ENCODE measurements around the gene AP1B1.

AP1B1 gene

DNA sequence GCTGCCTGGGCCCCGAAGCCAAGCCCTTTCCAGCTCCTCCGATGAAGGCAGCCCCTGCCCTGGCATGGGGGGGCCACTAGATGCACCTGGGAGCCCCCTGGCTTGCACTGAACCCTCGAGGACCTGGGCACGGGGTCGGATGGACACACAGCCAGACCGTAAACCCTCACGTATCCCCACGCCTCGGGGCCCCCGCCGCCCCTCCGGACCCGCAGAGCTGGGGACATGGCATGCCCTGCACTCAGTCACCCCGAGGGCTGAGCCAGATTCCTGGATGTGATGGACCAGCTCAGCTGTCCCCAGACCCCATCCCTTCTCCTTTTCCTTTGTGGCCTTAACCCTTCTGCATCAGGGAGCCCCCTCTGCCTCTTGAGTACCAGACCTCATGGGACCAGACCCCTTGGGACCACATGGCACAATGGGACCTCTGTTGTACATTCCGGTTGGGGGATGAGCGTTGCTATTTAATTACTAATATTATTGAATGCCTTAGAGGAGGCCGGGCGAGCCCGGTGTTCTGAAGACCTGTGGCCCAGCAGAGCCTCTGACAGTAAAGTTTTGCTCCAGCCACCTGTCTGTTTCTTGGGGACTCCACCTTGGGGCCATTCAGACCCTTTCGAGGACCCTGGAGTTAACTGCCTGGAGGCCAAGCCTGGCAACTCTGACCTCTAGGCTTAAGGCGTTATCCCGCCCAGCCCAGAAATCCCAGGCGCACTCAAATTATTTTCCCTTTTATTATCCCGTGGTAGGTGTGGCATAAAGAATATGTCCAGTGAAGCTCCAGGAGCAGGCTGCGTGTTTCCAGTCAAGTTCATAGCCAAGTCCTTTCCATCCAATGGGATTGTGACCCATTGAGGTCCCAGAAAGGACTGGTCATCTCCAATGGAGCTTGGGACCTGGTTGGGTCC lies 75.9 kb downstream of the AP1B1 start:
- no peak for DNase-seq

DNA sequence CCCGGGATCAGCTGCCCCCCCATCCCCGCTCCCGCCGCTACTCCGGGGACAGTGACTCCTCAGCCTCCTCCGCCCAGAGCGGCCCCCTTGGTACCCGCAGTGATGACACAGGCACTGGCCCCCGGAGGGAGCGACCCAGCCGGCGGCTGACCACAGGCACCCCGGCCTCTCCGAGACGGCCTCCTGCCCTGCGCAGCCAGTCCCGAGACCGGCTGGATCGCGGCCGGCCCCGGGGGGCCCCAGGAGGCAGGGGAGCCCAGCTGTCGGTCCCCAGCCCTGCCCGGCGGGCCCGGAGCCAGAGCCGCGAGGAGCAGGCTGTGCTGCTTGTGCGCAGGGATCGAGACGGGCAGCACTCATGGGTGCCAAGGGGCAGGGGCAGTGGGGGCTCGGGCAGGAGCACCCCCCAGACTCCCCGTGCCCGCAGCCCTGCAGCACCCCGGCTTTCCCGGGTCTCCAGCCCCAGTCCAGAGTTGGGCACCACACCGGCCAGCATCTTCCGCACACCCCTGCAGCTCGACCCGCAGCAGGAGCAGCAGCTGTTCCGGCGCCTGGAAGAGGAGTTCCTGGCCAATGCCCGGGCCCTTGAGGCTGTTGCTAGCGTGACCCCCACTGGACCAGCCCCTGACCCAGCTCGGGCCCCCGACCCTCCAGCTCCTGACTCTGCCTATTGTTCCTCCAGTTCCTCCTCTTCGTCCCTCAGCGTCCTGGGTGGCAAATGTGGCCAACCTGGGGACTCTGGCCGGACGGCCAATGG lies 76.7 kb downstream of the AP1B1 start:
- no peak for DNase-seq

DNA sequence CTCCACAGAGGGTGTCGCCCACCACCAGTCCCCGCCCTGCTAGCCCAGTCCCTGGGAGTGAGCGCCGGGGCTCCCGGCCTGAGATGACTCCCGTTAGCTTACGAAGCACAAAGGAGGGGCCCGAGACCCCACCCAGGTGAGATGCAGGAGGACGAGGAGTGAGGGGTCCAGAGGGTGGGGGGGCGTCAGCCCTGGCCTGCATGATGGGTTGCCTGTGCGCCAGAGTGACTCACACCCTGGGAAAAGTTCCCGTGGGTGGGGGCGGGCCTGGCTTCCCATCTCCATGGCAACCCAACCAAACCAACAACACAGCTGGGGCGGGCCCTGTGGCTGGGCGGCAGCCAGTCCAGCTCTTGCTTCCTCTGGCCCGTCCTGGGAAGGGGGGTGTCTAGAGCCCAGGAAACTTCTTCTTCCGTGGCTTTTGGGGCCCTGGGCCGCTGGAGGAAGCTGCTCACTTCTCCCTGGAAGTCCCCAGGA lies 77.5 kb downstream of the AP1B1 start:
- DNase-seq = peak; percentile 98 to 99 (median 99)

DNA sequence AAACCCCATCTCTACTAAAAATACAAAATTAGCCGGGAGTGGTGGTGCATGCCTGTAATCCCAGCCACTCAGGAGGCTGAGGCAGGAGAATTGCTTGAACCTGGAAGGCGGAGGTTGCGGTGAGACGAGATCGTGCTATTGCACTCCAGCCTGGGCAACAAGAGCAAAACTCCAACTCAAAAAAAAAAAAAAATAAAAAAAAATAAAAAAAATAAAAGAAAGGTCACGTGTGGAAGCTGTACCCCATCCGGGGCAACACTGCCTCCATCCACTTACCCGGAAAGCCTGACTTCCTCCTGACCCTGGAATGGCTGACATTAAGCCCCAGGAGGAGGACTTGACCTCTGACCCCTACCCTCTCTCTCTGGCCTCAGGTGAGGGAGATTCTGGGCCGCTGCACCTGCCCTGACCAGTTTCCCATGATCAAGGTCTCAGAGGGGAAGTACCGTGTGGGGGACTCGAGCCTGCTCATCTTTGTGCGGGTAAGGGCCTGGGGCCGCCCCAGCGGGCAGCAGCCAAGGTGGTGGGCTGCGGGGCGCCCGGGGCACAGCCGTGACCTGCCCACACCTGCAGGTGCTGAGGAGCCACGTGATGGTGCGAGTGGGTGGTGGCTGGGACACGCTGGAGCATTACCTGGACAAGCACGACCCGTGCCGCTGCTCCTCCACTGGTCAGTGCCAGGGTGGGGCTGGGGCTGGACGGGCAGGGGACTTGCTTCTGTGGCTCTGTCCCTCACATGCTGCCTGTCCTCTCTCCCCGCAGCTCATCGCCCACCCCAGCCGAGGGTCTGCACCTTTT lies 78.1 kb downstream of the AP1B1 start:
- DNase-seq = peak in 1 of 4 experiments; percentile 22

DNA sequence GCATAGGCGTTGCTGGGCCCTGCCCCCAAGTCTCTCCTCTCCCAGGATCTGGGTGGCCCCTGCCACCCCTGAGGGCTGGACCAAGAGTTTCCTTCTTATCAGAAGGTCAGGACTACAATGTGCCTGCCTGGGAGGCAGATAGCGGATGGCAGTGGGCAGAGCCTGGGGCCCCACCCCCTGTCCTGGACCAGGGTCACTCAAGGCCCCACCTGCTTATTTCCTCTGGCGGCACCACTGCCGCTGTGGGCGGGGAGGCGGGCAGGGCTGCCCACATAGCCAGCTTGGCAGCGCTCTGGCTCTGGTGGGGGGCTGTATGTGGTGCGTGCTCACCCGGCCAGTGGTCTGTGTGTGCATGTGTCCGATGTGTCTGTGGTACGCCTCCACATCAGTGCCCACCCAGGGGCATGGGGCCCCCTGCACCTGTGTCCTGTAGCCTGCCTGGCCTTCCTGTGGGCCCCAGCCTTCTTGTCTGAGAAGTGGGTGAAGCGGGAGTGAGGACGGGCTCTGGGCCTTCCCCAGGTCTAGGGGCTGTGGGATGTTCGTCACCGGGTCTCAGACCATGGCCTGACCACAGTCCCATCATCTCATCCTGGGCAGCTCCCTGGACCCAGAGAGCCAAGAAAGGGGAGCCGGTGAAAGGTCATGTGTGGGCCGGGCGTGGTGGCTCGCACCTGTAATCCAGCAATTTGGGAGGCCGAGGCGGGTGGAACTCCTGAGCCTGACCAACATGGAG lies 78.9 kb downstream of the AP1B1 start:
- peak in 2 of 4 experiments; percentile 18 to 40 for DNase-seq

DNA sequence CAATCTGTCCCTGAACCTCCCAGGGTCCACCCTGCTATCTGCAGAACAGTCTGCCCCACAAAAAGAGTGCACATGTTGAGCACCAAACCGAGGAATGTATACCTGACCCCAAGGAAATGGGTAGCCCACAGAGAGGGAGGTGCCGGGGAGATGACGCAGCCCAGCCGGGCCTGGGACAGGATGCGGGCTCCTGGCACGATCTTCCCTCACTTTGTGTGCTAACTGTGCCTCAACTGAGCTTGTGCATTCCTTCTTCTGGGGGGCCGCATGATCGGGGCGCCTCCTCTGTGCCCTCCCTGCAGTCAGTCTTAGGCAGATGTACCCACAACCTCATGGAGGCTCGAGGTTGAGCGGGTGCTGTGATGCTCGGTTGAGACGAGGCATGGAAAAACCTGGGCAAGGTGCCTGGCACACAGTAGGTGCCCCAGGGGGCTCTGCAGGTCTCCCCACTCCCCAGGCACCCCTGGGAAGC lies 79.5 kb downstream of the AP1B1 start:
- no peak for DNase-seq

DNA sequence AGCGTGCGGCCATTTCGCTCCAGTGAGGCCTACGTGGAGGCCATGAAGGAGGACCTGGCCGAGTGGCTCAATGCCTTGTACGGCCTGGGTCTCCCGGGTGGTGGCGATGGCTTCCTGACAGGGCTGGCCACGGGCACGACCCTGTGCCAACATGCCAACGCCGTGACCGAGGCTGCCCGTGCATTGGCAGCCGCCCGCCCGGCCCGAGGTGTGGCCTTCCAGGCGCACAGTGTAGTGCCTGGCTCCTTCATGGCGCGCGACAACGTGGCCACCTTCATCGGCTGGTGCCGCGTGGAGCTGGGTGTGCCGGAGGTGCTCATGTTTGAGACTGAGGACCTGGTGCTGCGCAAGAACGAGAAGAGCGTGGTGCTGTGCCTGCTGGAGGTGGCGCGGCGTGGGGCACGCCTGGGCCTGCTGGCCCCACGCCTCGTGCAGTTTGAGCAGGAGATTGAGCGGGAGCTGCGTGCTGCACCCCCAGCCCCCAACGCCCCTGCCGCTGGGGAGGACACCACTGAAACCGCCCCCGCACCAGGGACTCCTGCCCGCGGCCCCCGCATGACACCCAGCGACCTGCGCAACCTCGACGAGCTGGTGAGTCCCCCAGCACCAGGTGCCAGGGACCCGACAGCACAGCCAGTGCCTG lies 80.1 kb downstream of the AP1B1 start:
- no peak for DNase-seq

DNA sequence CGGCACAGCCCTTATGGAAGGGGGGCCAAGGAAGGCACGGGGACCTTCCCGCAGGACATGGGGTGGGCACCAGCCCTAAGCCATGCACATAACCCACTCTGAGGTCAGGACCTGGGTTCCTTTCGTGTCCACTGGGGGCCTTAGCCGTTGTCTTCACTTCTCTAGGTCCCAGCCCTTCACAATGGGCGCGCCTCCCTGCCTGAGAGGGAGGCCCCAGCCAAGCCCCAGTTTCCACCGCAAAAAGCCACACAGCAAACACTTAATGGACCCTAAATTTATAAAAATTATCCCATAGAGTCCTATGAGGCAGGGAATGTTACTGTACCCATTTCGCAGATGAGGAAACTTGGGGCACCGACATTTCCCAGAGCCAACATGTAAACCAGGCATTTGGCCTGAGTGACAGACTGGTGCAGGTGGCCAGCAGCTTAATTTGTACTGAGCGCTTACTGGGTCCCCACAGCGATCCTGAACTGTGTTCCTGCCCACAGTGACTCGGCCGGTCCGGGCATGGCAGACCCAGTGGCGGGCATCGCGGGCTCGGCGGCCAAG lies 80.7 kb downstream of the AP1B1 start:
- DNase-seq = no peak

DNA sequence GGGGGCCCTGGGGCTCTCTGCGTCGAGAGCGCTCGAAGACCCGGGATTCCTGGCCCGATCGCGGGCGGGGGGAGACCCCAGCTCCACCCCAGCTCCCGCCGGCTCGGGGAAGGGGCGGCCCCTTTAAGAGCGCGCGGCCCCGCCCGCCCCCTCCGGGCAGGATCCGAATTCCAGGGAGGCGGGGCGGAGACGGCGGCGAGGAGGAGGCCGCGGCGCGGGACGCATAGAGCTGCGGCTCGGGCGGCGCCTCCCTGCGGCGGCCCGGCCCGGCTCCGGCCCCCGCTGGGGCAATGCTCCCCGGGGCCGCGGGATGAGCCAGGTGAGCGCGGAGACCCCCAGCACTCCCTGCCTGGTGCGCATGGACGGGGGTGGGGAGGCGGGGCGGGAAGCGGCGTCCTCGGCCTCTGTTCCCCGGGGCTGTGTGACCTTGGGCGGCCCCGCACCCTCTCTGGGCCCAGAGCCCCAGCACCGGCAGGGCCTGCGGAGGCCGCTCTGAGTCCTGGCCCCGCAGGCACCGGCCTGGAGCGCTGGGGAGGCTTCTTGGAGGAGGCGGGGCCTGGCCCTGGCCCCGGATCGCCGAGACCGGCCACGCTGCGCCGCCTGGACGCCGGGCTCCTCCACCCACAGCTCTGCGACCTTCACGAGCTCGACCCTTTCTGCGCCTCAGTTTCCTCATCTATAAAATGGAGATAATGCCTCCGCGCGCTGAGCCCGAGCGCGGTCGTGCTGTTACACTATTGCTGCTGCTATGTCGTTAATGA lies 81.4 kb downstream of the AP1B1 start:
- DNase-seq = peak; percentile 81 to 95 (median 87)

DNA sequence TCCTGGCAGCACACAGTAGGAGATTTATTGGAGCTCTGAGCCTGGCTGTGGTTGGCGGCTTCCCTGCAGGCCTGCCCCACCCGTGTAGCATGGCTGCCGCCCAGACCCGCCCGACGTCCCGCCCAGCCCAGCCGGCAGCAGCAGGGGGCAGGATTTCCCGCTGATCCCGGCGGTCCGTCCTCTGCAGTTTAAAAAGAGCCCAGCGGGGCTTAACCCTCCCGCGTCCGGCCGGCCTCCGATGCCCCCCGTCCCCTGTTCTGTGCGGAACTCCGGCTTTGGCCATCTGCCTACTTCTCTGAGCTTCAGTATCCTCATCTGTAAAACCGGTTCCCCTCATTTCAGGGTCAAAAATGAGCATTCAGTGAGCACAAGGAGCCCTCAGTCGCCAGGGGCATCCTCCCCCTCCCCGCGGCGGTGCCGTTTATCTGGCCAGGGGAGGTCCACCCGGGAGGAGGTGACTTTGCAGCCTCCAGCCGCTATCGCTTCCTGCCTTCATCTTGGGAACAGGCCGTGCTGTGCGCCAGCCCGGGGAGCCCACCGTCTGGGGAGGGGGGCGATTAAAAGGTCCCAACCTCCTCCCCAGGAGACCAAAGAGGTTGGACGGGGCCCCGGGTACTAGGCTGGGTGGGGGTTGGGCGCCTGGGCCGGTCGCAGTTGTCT lies 82.1 kb downstream of the AP1B1 start, which contains the start of gene GAS2L1:
Gene GAS2L1 (plus strand): TSS at position 476 of the 660 bp plus-strand sequence. CDS start 1,456 bp downstream, outside the sequence.
- DNase-seq = peak; percentile 74 to 91 (median 84)

DNA sequence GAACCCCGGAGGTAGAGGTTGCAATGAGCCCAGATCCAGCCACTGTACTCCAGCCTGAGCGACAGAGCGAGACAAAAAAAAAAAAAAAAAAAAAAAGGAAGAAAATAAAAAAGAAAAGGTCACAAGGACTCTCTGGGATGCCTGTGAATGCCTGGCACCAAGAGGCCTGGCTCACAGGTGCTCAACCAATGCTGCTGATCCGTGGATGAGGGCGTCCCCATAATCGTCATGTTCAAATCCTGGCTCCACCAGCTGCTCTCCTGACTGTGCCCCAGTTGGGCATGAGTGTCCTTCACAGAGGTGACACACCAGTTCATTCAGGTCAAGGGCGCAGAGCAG lies 82.6 kb downstream of the AP1B1 start:
- no peak for DNase-seq

DNA sequence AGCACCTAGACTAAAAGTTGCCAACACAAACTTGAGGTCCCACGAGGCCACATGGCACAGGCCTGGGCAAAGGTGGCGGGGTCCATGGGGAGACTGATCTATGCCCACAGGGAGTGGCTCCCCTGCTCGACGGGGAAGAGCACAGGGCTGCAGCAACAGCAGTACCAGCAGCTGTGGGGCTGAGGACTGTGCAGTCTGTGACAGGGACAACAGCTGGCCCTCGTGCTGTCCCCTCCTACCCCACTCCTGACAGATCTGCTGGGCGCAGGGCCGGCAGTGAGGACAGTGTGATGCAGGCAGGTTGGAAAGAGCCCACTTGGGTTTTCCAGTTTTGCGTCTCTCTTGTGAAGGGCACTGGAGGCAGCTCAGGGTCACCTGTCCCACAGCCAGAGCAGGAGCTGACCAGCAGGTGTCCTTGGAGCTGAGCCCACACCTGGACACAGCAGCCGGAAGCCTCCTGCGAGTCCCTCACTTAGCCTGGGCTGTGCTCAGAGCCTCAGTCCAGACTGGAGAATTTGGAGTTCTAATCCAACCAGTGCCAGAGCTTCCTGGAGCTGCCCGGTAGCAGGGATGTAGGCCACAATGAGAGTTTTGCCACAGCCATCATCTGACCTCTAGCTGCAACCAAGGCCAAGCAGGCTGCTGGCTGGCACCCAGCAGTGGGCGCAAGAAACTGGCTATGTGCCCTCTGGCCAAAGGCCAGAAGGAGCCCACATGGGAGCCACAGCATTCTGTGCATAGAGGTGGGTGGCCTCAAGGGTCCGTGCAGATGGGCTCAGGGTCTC lies 85.5 kb downstream of the AP1B1 start:
- peak; percentile 32 to 67 (median 53) for DNase-seq

DNA sequence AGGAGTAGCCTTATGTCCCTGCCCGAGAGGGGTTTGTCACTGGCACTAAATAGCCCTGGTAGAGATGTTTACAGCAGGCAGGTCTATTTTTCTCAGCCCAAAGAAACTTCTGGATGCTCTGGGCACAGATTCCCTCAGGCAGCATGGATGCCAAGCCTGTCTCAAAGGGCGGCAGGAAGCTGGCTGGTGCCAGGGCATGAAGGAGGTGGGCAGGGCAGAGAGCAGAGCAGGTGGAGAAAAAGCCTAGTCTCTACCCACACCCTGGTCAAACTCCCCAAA lies 86.0 kb downstream of the AP1B1 start:
- no peak for DNase-seq

DNA sequence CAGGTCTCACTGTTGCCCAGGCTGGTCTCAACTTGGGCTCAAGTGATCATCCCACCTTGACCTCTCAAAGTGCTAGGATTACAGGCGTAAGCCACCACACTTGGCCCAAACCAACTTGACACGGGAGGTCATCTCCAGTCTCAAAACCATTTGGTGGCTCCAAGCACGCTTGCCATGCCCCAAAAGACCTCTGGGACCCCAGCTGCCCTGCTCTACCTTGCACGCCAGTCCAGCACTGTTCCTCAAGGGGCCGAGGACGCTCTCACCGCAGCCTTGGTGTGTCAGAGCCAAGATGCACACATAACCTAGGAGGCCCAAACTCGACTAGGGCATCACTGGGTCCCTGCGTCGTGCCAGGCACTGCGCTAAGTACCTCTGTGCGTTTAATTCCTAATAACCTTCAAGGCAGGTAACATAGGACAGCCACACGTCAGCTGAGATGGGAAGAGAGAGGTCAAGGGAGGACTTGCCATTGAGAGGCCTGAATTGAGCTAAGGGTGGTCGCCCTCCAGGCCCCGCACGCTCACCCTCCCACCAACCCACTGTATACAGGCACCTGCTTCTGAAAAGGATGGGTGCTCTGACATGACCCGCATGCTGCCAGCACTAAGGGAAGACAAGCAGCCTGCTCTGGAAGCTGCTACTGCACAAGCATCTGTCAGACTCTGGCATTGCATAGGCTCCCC lies 86.5 kb downstream of the AP1B1 start:
- no peak for DNase-seq

DNA sequence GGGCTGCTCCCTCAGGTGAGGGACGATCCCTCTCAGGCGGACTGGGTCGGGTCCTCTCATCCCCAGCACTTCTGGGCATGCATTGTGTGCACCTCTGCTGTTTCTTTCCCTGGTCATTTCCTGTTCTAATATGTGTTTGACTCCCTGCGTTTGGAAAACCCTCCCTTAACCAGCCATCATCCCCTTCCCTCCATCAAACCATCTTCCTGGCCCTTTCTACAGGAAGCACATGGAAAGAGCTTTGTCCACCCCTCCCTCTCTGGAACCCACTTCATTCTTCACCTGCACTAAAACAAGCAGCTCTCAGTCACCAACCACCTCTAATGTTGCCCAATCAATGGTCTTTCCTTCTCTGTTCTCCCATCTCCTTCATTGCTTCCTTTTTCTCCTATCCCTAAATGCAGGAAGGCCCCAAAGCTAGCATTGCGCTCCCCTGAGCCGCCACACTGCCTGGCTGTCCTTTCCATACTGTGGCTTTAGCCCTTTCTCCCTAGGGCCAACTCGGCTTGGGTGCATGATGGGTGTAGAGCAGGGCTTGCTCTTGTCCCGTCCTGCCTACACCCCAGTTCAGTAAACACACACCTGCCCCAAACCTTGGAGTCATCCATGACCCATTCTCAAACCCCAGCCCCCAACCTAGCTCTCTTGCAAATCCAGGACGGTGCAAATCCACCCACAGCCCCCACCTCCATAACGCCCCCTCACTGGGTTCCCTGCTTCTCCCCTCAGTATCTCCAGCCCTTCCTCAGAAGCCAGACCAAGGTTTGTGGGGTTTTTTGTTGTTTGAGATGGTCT lies 87.4 kb downstream of the AP1B1 start:
- no peak for DNase-seq

DNA sequence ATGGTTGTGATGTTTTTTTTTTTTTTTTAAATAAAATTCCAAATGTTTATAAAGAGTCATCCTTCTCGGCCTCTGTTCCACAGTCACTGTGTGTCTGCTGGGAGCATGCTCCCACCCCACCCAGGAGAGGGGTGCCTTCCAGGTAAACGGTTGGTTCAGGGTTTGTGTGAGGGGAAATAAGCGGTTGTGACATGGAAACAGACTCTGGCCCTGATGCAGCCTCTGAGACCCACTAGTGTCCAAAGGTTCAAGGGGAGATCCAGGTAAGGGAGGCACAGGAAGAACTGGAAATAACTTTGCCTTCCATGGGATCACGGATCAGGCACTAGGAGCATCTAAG lies 87.9 kb downstream of the AP1B1 start:
- no peak for DNase-seq

DNA sequence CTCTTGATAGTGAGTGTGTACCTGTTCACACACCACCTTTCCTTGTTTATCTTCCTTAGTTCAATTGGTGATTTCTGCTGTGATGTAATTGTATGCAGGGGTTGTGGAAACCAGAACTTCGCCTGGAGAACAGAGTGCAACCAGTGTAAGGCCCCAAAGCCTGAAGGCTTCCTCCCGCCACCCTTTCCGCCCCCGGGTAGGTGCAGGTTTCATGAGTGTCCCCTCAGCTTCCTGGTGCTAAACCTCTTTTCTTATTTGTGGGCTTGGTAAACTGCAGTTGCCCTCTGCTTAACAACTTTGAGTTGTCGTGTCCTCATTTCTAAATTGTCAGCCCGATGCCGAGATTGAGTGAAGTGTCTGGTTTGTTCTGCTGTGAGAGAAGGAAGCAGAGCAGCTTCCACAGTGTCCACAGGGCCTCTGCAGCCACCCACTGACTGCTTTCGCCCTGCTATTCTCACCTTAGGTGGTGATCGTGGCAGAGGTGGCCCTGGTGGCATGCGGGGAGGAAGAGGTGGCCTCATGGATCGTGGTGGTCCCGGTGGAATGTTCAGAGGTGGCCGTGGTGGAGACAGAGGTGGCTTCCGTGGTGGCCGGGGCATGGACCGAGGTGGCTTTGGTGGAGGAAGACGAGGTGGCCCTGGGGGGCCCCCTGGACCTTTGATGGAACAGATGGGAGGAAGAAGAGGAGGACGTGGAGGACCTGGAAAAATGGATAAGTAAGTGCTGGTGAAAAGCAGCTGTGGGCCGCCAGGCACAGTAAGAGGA lies 89.1 kb downstream of the AP1B1 start:
- no peak for DNase-seq

Data from suppressor macrophage (primary cell).